Urothelium cell line (cell line): ENCODE measurements around the gene RASAL3.
"Not testable (repeated sequence)": the region's sequence is repeated elsewhere in the genome, so short reads cannot be mapped to it uniquely, and the experiment has no call there.

ENCODE experiments used
- DNase-seq: peaks from one replicate; pipeline ENCODE4 v3.0.0; 2011; ENCODE audit warnings: low spot score, mixed read lengths
- FAIRE-seq: peaks from 2 replicates; lab custom pipeline; 2011; peaks lifted over from hg19 to GRCh38; lab: Jason Lieb, UNC

Gene RASAL3

GRCh38 chr19:15464394-15465385, at the start of gene RASAL3:
Gene RASAL3 (minus strand): TSS chr19:15464544. CDS start chr19:15464358, 186 bp downstream.
- DNase-seq (no peak), FAIRE-seq (no peak)

DNA sequence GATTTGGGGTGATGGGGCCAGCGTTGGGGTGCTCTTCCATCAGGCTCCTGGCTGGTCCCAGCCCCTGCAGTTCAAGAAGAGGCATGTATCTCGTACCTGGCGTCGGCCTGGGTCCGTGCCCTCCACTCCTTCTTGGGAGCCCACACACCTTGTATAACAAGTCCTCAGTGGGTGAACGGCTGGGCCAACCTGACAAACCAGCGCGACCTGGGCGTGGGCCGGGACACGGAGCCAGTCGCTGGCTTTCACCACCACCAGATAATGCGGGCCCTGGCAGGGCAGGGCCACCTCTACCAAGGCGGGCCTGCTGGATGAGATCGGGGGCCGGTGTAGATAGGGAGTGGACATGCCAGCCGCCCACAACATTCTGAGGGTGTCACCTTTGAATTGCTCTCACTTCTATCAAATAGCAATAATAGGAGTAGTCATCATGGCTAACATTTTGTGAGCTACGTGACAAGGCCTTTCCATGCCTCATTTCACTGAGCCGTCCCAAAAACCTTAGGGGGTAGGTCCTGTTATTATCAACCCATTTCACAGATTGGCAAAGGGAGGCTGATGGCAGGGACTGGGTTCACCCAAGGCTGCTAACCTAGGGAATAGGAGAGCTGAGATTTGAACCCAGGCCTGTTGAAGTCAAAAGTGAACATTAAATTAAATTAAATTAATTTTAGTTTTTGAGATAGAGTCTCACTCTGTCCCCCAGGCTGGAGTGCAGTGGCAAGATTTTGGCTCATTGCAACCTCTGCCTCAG, 47.5 kb upstream of the RASAL3 start:
- no peak for DNase-seq
- FAIRE-seq = no peak

- DNase-seq = no peak
- no peak for FAIRE-seq
Observed at GRCh38 chr19:15508035-15508710, 43.8 kb upstream of the RASAL3 start, which contains the start of gene CYP4F22. Gene CYP4F22 (plus strand): TSS chr19:15508525. CDS start chr19:15525337, 16,812 bp downstream.

GRCh38 chr19:15507068-15508034, 43.0 kb upstream of the RASAL3 start:
- DNase-seq (no peak), FAIRE-seq (no peak)

GRCh38 chr19:15506074-15506571, 41.8 kb upstream of the RASAL3 start:
- DNase-seq (no peak), FAIRE-seq (no peak)

DNA sequence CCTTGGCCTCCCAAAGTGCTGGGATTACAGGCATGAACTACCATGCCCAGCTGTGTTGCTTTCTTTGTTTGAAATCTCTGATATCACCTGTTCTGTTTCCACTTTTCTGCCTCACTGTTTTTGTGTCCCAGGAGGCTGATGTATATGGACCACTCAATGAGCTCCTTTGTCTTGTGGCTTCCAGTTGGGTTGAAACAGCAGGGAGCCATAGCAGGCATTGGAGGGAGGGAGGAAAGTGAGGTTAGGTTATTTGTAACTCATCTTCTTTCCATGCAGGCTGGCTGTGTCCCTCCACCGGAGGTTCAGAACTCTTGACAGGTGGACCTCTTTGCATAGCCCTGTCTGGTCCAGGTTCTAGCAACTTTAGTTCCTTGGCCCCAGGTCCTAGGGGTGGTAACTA, 37.9 kb upstream of the RASAL3 start:
- no peak for FAIRE-seq
- no peak for DNase-seq

- FAIRE-seq (no peak), DNase-seq (no peak)
Observed at GRCh38 chr19:15501596-15501995, 37.3 kb upstream of the RASAL3 start.

GRCh38 chr19:15498910-15499309, 34.6 kb upstream of the RASAL3 start:
- DNase-seq = no peak
- FAIRE-seq = no peak

- no peak for FAIRE-seq
Observed at GRCh38 chr19:15498156-15498858, 34.0 kb upstream of the RASAL3 start.

DNA sequence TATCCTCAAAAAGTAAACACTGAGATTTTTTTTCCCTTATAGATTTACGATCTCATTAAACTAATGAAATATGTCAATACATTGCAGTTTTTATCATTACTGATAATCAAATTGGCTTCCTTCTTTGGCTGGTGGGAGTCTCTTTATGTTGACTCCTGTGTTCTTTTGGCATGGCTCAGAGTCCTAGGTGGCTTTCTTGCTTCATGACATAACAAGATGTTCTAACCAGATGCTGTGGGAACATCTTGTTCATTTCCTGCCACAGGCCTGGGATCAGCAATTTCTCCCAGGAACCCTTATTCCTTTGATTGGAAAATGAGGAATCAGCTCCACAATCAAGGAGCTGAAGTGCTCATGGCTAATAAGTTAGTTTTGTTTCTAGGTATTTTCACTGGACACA, 30.8 kb upstream of the RASAL3 start:
- no peak for FAIRE-seq
- DNase-seq = no peak

More at GRCh38 chr19:15498156-15498858, 34.0 kb upstream of the RASAL3 start:
- DNase-seq = no peak

- FAIRE-seq = no peak
- DNase-seq = no peak
Observed at GRCh38 chr19:15488489-15489226, 24.3 kb upstream of the RASAL3 start.

DNA sequence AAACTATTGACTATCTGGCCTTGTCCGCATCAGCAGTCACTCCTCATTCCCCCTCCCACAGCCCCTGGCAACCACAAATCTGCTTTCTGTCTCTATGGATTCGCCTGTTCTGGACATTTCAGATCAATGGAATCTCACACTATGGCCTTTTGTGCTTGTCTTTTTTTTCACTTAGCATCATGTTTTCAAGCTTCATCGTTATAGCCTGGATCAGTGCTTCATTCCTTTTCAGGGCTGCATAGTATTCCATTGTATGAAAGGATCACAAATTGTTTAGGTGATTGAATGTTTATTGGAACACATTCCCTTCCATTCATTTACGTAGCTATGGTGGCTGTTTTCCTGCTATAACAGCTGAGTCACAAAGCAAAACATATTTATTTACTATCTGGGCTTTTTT, 22.7 kb upstream of the RASAL3 start:
- FAIRE-seq (no peak), DNase-seq (no peak)

GRCh38 chr19:15485768-15486167, 21.4 kb upstream of the RASAL3 start:
- not testable (repeated sequence) for DNase-seq, FAIRE-seq

DNA sequence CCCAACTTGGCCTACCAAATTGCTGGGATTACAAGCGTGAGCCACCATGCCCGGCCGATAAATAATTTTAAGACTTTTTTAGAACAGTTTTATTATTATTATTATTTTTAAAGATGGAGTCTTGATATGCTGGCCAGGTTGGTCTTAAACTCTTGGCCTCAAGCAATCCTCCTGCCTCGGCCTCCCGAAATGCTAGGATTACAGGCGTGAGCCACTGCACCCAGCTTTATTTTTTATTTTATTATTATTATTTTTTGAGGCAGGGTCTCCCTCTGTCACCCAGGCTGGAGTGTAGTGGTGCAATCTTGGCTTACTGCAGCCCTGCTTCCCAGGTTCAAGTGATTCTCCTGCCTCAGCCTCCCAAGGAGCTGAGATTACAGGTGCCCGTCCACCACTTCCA, 16.7 kb upstream of the RASAL3 start:
- FAIRE-seq, DNase-seq: not testable (repeated sequence)

GRCh38 chr19:15479391-15480345, 15.3 kb upstream of the RASAL3 start, which contains the start of gene PGLYRP2:
Gene PGLYRP2 (minus strand): TSS chr19:15479501. CDS start chr19:15479371, 130 bp downstream.
- DNase-seq = no peak
- FAIRE-seq = no peak

- DNase-seq (no peak), FAIRE-seq (no peak)
Observed at GRCh38 chr19:15476325-15476724, 12.0 kb upstream of the RASAL3 start.

DNA sequence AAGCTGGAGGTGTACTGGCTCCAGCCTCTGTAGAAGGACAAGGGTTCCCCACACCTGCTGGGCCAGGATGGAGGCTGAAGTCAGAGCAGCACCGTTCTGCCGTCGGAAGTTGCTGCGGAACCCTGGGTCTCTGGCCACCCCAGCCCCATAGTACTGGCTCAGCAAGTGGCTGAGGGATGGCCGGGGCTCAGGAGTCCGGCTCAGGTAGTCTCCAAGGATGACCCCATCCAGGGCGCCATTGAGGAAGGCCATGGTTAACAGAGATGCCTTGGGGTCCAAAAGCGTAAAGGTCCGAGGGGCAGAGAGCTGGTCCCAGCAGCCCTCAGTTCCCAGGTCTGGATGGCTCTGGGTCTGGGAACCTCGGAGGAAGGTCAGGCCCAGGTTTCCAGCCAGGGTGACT, 11.3 kb upstream of the RASAL3 start:
- FAIRE-seq (no peak), DNase-seq (no peak)
